HepG2 (cell line): ENCODE data around the gene SPAG8. TPM values are rescaled to one million over a fixed set of nuclear protein-coding genes. Genes with fewer than 3 reads are reported as not detected.

Experiments
- ARID3A ChIP-seq: IDR thresholded peaks from 2 replicates; pipeline ENCODE4 v1.6.1; 2012; ENCODE audit warnings: low read depth, low read length, improper control_type of control experiment
- ERF ChIP-seq: IDR thresholded peaks from 2 replicates; pipeline ENCODE4 v1.6.1; 2018; ENCODE audit warnings: missing biosample characterization, missing genetic modification reagents
- HMGXB4 ChIP-seq, 2 experiments: sonication (generic) in 1 of 2; formaldehyde crosslinking in 1 of 2; IDR thresholded peaks; 2 replicates each; pipeline versions ENCODE4 v1.4.0 to v1.6.1; 2018 to 2020; ENCODE audit warnings: missing genetic modification reagents in 2 of 2, borderline replicate concordance in 1 of 2, low read depth in 1 of 2, mild to moderate bottlenecking in 1 of 2, missing biosample characterization in 1 of 2
- NFKBIZ ChIP-seq: IDR thresholded peaks from 2 replicates; pipeline ENCODE4 v1.6.1; 2018; ENCODE audit warnings: missing genetic modification reagents, missing compliant biosample characterization
- NR2F6 ChIP-seq, 2 experiments: IDR thresholded peaks; 2 replicates each; pipeline ENCODE4 v1.6.1; 2016; ENCODE audit warnings: antibody characterized with exemption in 1 of 2, mild to moderate bottlenecking in 1 of 2
- RAD21 ChIP-seq: fragments of 450-650 bp; formaldehyde crosslinking; IDR thresholded peaks from 2 replicates; pipeline ENCODE4 v1.5.0; 2020; ENCODE audit warnings: mild to moderate bottlenecking
- RXRB ChIP-seq: IDR thresholded peaks from 2 replicates; pipeline ENCODE4 v1.6.1; 2016; ENCODE audit warnings: borderline replicate concordance, missing genetic modification reagents, missing compliant biosample characterization
- SETDB1 ChIP-seq: sonication (generic); formaldehyde crosslinking; IDR thresholded peaks from 2 replicates; pipeline ENCODE4 v1.5.1; 2020; ENCODE audit warnings: missing genetic modification reagents, mild to moderate bottlenecking, borderline replicate concordance
- SMC3 ChIP-seq: IDR thresholded peaks from 2 replicates; pipeline ENCODE4 v1.6.1; 2011; ENCODE audit warnings: low read length, improper control_type of control experiment
- STAG1 ChIP-seq: sonication (generic); formaldehyde crosslinking; IDR thresholded peaks from 2 replicates; pipeline ENCODE4 v1.4.0; 2020; ENCODE audit warnings: missing genetic modification reagents
- XRCC5 ChIP-seq: fragments of 200-400 bp; formaldehyde crosslinking; optimal IDR thresholded peaks from 2 replicates; pipeline ENCODE3; 2017; ENCODE audit warnings: mild to moderate bottlenecking, low read length
- ZBTB3 ChIP-seq: sonication (generic); formaldehyde crosslinking; IDR thresholded peaks from 2 replicates; pipeline ENCODE4 v1.4.0; 2020; ENCODE audit warnings: low read depth, mild to moderate bottlenecking, moderate library complexity, missing genetic modification reagents, borderline replicate concordance
- ZNF224 ChIP-seq: sonication (generic); formaldehyde crosslinking; IDR thresholded peaks from 2 replicates; pipeline ENCODE4 v1.5.0; 2020; ENCODE audit warnings: mild to moderate bottlenecking, missing genetic modification reagents
- ZNF629 ChIP-seq: sonication (generic); formaldehyde crosslinking; conservative IDR thresholded peaks from 2 replicates; pipeline ENCODE4 v1.5.0; 2020; ENCODE audit warnings: missing genetic modification reagents
- polyA plus RNA-seq, 8 experiments: library from polyadenylated mRNA; depleted of rRNA in 3 of 8; stranded (reverse) in 7 of 8; unstranded in 1 of 8; fragments of >200 nt; fragmentation: Illumina TruSeq in 4 of 8; extraction: Trizol in 4 of 8; gene quantifications; 2 replicates each; pipeline versions ENCODE4 v1.2.1 to v1.2.3, GENCODE V29; 2011 to 2016; ENCODE audit warnings: low read depth in 4 of 8, missing spikeins in 1 of 8, mixed read lengths in 1 of 8; ENCODE audit not compliant: insufficient read depth in 1 of 8
- total RNA-seq, 5 experiments: library from RNA; depleted of rRNA; stranded (reverse); fragments of >200 nt; fragmentation: Illumina TruSeq; extraction: Trizol; gene quantifications; 2 replicates each; pipeline ENCODE4 v1.2.3, GENCODE V29; 2016; ENCODE audit warnings: low read depth in 1 of 5
- TF ChIP-seq, protein P1 (sequence below): sonication (generic); formaldehyde crosslinking; IDR thresholded peaks from 2 replicates; pipeline ENCODE4 v1.5.0; 2020; ENCODE audit warnings: mild to moderate bottlenecking, missing genetic modification reagents, moderate library complexity
- TF ChIP-seq, protein P2 (sequence below): sonication (generic); formaldehyde crosslinking; IDR thresholded peaks from 2 replicates; pipeline ENCODE4 v1.5.1; 2020; ENCODE audit warnings: mild to moderate bottlenecking, missing genetic modification reagents, moderate library complexity

SPAG8 gene
- total and polyA plus RNA-seq, 2 of the 13 experiments (the other 11 are each of a cell fraction or from before 2014, with no cell fraction given): 0.18 to 0.27 TPM

GRCh38 chr9:35790385-35791296 lies 21.4 kb downstream of the SPAG8 start (continued):
- TF ChIP-seq, protein P1, sequence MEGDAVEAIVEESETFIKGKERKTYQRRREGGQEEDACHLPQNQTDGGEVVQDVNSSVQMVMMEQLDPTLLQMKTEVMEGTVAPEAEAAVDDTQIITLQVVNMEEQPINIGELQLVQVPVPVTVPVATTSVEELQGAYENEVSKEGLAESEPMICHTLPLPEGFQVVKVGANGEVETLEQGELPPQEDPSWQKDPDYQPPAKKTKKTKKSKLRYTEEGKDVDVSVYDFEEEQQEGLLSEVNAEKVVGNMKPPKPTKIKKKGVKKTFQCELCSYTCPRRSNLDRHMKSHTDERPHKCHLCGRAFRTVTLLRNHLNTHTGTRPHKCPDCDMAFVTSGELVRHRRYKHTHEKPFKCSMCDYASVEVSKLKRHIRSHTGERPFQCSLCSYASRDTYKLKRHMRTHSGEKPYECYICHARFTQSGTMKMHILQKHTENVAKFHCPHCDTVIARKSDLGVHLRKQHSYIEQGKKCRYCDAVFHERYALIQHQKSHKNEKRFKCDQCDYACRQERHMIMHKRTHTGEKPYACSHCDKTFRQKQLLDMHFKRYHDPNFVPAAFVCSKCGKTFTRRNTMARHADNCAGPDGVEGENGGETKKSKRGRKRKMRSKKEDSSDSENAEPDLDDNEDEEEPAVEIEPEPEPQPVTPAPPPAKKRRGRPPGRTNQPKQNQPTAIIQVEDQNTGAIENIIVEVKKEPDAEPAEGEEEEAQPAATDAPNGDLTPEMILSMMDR: peak; percentile 94
- no peak for TF ChIP-seq ZBTB3
- 0 out of 2 replicates have a peak, but pooled peaks have one; percentile 38 for TF ChIP-seq NFKBIZ
- TF ChIP-seq ZNF629: no peak
- TF ChIP-seq ARID3A: peak; percentile 77
- peak; percentile 91 for TF ChIP-seq STAG1
- no peak for TF ChIP-seq ZNF224 (CRISPR knock-in tag)
- no peak for TF ChIP-seq NR2F6 (IDR thresholded peaks at IDR 0.05)
- 0 out of 2 replicates have a peak, but pooled peaks have one; percentile 30 for TF ChIP-seq NR2F6 (CRISPR knock-in tag; IDR thresholded peaks at IDR 0.05)
- TF ChIP-seq, protein P2, sequence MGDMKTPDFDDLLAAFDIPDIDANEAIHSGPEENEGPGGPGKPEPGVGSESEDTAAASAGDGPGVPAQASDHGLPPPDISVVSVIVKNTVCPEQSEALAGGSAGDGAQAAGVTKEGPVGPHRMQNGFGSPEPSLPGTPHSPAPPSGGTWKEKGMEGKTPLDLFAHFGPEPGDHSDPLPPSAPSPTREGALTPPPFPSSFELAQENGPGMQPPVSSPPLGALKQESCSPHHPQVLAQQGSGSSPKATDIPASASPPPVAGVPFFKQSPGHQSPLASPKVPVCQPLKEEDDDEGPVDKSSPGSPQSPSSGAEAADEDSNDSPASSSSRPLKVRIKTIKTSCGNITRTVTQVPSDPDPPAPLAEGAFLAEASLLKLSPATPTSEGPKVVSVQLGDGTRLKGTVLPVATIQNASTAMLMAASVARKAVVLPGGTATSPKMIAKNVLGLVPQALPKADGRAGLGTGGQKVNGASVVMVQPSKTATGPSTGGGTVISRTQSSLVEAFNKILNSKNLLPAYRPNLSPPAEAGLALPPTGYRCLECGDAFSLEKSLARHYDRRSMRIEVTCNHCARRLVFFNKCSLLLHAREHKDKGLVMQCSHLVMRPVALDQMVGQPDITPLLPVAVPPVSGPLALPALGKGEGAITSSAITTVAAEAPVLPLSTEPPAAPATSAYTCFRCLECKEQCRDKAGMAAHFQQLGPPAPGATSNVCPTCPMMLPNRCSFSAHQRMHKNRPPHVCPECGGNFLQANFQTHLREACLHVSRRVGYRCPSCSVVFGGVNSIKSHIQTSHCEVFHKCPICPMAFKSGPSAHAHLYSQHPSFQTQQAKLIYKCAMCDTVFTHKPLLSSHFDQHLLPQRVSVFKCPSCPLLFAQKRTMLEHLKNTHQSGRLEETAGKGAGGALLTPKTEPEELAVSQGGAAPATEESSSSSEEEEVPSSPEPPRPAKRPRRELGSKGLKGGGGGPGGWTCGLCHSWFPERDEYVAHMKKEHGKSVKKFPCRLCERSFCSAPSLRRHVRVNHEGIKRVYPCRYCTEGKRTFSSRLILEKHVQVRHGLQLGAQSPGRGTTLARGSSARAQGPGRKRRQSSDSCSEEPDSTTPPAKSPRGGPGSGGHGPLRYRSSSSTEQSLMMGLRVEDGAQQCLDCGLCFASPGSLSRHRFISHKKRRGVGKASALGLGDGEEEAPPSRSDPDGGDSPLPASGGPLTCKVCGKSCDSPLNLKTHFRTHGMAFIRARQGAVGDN: peak; percentile 34
- TF ChIP-seq SETDB1 (CRISPR knock-in tag): no peak
- peak; percentile 85 for TF ChIP-seq SMC3
- 0 out of 4 replicates have a peak, but pooled peaks of 1 of the 2 experiments have one; percentile 18 for TF ChIP-seq HMGXB4 (CRISPR knock-in tag; IDR thresholded peaks at IDR 0.05; ENCODE audit: borderline replicate concordance in 1 of 2, low read depth in 1 of 2)
- 0 out of 2 replicates have a peak, but pooled peaks have one; percentile 24 for TF ChIP-seq ERF (CRISPR knock-in tag)
- TF ChIP-seq RXRB (CRISPR knock-in tag): peak; percentile 37; the same call in 1 of the 2 replicates
- peak; percentile 82 for TF ChIP-seq RAD21 (CRISPR knock-in tag)
- peak; percentile 62 for TF ChIP-seq XRCC5
